Lower leg skin (tissue), 3 donors: ENCODE results near the gene TENT5D.

Experiments used
- POLR2A ChIP-seq, 2 donors: fragments of 450-650 bp; IDR thresholded peaks; one replicate each; pipeline ENCODE4 v1.6.1; 2016 to 2017; ENCODE audit warnings: antibody characterized with exemption in 2 of 2, mild to moderate bottlenecking in 1 of 2, moderate library complexity in 1 of 2
- TF ChIP-seq, protein P1 (sequence below), 3 donors: fragments of 450-650 bp; IDR thresholded peaks; one replicate each; pipeline ENCODE4 v1.5.1; 2016; ENCODE audit warnings: antibody characterized with exemption in 3 of 3, mild to moderate bottlenecking in 3 of 3, moderate library complexity in 2 of 3

GRCh38 chrX:80489166-80489565, 68.9 kb downstream of the TENT5D start:
- TF ChIP-seq, protein P1, sequence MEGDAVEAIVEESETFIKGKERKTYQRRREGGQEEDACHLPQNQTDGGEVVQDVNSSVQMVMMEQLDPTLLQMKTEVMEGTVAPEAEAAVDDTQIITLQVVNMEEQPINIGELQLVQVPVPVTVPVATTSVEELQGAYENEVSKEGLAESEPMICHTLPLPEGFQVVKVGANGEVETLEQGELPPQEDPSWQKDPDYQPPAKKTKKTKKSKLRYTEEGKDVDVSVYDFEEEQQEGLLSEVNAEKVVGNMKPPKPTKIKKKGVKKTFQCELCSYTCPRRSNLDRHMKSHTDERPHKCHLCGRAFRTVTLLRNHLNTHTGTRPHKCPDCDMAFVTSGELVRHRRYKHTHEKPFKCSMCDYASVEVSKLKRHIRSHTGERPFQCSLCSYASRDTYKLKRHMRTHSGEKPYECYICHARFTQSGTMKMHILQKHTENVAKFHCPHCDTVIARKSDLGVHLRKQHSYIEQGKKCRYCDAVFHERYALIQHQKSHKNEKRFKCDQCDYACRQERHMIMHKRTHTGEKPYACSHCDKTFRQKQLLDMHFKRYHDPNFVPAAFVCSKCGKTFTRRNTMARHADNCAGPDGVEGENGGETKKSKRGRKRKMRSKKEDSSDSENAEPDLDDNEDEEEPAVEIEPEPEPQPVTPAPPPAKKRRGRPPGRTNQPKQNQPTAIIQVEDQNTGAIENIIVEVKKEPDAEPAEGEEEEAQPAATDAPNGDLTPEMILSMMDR (IDR thresholded peaks at IDR 0.05) = no peak
- TF ChIP-seq POLR2A (IDR thresholded peaks at IDR 0.05) = no peak
